Measurements from ENCODE around the gene GNAS.

Gene GNAS

GRCh38 chr20:58895448-58896180, 43.1 kb downstream of the GNAS start:
- peak overlapping the region; percentile 12; the same call in 1 of the 2 replicates for H3K27ac ChIP-seq
- TF ChIP-seq CTCF (conservative IDR thresholded peaks at IDR 0.05), result no peak

- H3K27ac ChIP-seq, result no peak overlapping the region
- no peak for TF ChIP-seq CTCF (conservative IDR thresholded peaks at IDR 0.05)
Observed at GRCh38 chr20:58896820-58897219, 44.3 kb downstream of the GNAS start.

- H3K27ac ChIP-seq, result no peak overlapping the region
- no peak for TF ChIP-seq CTCF (conservative IDR thresholded peaks at IDR 0.05)
Observed at GRCh38 chr20:58897488-58897887, 45.0 kb downstream of the GNAS start.

GRCh38 chr20:58898629-58899408, 46.3 kb downstream of the GNAS start:
- no peak overlapping the region for H3K27ac ChIP-seq
- TF ChIP-seq CTCF (conservative IDR thresholded peaks at IDR 0.05), result no peak

GRCh38 chr20:58899512-58899911, 47.0 kb downstream of the GNAS start:
- no peak for TF ChIP-seq CTCF (conservative IDR thresholded peaks at IDR 0.05)

GRCh38 chr20:58900397-58900796, 47.9 kb downstream of the GNAS start:
- TF ChIP-seq CTCF (conservative IDR thresholded peaks at IDR 0.05), result no peak
- no peak overlapping the region for H3K27ac ChIP-seq

More at GRCh38 chr20:58899512-58899911, 47.0 kb downstream of the GNAS start:
- no peak overlapping the region for H3K27ac ChIP-seq
